OCI-LY7 (cell line): ENCODE results near the gene SEPTIN12. TPM values are rescaled to one million over a fixed set of nuclear protein-coding genes. Genes with fewer than 3 reads are reported as not detected.

Experiments
- BruUV-seq: library from RNA; stranded (reverse); fragments of 400-500 nt; replicated peaks from 2 replicates; lab custom pipeline; 2021; lab: Mats Ljungman, UMichigan
- CTCF ChIA-PET: fragments of 300-600 bp; sonication (Branson Sonifier 250); formaldehyde crosslinking; loops from one replicate; lab custom pipeline; 2022; ENCODE audit warnings: antibody characterized with exemption; ENCODE audit not compliant: unreplicated experiment; lab: Charles Lee
- POLR2A ChIA-PET: fragments of 300-600 bp; sonication (Branson Sonifier 250); formaldehyde crosslinking; loops from one replicate; lab custom pipeline; 2022; ENCODE audit warnings: antibody characterized with exemption; lab: Charles Lee
- DNase-seq: peaks from one replicate; pipeline ENCODE4 v3.0.0-alpha.2; 2015; ENCODE audit warnings: low spot score
- H2AFZ ChIP-seq: fragments of 200-600 bp; sonication (generic), shearing (Covaris generic); 2 replicates; pipeline ENCODE4 v1.6.1; 2014; ENCODE audit warnings: mild to moderate bottlenecking, antibody characterized with exemption, low read length, moderate library complexity
- H3K27ac ChIP-seq: fragments of 200-600 bp; sonication (generic); 2 replicates; pipeline ENCODE4 v1.5.1; 2014; ENCODE audit warnings: mixed run types, low read depth, mild to moderate bottlenecking, moderate library complexity, low read length, inconsistent platforms; ENCODE audit not compliant: poor library complexity, severe bottlenecking
- H3K36me3 ChIP-seq: fragments of 200-600 bp; sonication (generic); 2 replicates; pipeline ENCODE4 v1.6.1; 2014; ENCODE audit warnings: mild to moderate bottlenecking, antibody characterized with exemption, low read length, moderate library complexity, mixed read lengths; ENCODE audit not compliant: insufficient read depth
- H3K4me1 ChIP-seq: fragments of 200-600 bp; sonication (generic); 2 replicates; pipeline ENCODE4 v1.5.1; 2014; ENCODE audit warnings: mild to moderate bottlenecking, low read length; ENCODE audit not compliant: insufficient read depth, poor library complexity, severe bottlenecking
- H3K4me2 ChIP-seq: fragments of 200-600 bp; sonication (generic); 2 replicates; pipeline ENCODE4 v1.6.1; 2014; ENCODE audit warnings: mild to moderate bottlenecking, low read length
- H3K4me3 ChIP-seq: fragments of 200-600 bp; sonication (generic); 2 replicates; pipeline ENCODE4 v1.5.1; 2014; ENCODE audit warnings: mild to moderate bottlenecking, low read depth, low read length; ENCODE audit not compliant: poor library complexity, severe bottlenecking
- H3K79me2 ChIP-seq: fragments of 200-600 bp; sonication (generic); 2 replicates; pipeline ENCODE4 v1.6.1; 2016; ENCODE audit warnings: low read depth, mild to moderate bottlenecking, low read length, moderate library complexity, mixed read lengths; ENCODE audit not compliant: insufficient read depth
- H3K9me2 ChIP-seq: fragments of 200-600 bp; sonication (generic); 2 replicates; pipeline ENCODE4 v1.6.1; 2016; ENCODE audit warnings: mild to moderate bottlenecking, low read length, mixed read lengths; ENCODE audit not compliant: insufficient read depth
- H3K9me3 ChIP-seq: fragments of 200-600 bp; sonication (generic); 2 replicates; pipeline ENCODE4 v1.6.1; 2014; ENCODE audit warnings: mild to moderate bottlenecking, mixed run types, low read length, mixed read lengths
- H4K20me1 ChIP-seq: fragments of 200-600 bp; sonication (generic); 2 replicates; pipeline ENCODE4 v1.6.1; 2014; ENCODE audit warnings: mild to moderate bottlenecking, antibody characterized with exemption, low read length, moderate library complexity, mixed read lengths; ENCODE audit not compliant: insufficient read depth
- CTCF ChIP-seq: fragments of 200-600 bp; sonication (generic); conservative IDR thresholded peaks from 2 replicates; pipeline ENCODE4 v1.5.1; 2014; ENCODE audit warnings: mild to moderate bottlenecking, antibody characterized with exemption, low read length, moderate library complexity, mixed read lengths
- EZH2phosphoT487 ChIP-seq: fragments of 200-600 bp; sonication (generic); IDR thresholded peaks from 2 replicates; pipeline ENCODE4 v1.6.1; 2018; ENCODE audit warnings: low read depth, borderline replicate concordance, mild to moderate bottlenecking, mixed run types, antibody characterized with exemption, low read length, moderate library complexity, mixed read lengths
- intact Hi-C: fragments of 100-400 bp; cut with micrococcal nuclease; formaldehyde crosslinking; loops from one replicate; pipeline ENCODE4 v1.10.0; 2022; ENCODE audit not compliant: unreplicated experiment
- total RNA-seq, 2 experiments: library from RNA; depleted of rRNA in 1 of 2; stranded (reverse); fragments of >200 nt in 1 of 2; shearing (Covaris generic) in 1 of 2; gene quantifications; 2 replicates each; pipeline ENCODE4 v1.2.3, GENCODE V29; 2014 to 2022

Gene SEPTIN12
- total RNA-seq, 2 experiments from 2014 or later: not detected

- no peaks in the 10 kb centered on the region for H3K4me1 ChIP-seq
- H3K9me3 ChIP-seq: no peaks in the 10 kb centered on the region
- H4K20me1 ChIP-seq: no peaks in the 10 kb centered on the region
- no peak overlapping the region for H3K4me3 ChIP-seq
- no peak overlapping the region for H3K4me2 ChIP-seq
- no peaks in the 10 kb centered on the region for H3K36me3 ChIP-seq
- H3K27ac ChIP-seq: no peak overlapping the region
- BruUV-seq: no TSS peak
- intact Hi-C loops: no loop called here
- H3K79me2 ChIP-seq: no peaks in the 10 kb centered on the region
- no peak for DNase-seq
- CTCF ChIA-PET: no interaction called here
- no peaks in the 10 kb centered on the region for H3K9me2 ChIP-seq
- POLR2A ChIA-PET: no interaction called here
- H2AFZ ChIP-seq: no peak overlapping the region
- no peak for TF ChIP-seq EZH2phosphoT487
- TF ChIP-seq CTCF: no peak
These were observed 4.7 kb downstream of the SEPTIN12 start for GRCh38 chr16:4783251-4783950.

- Histone ChIP-seq H4K20me1 (no peaks in the 10 kb centered on the region), H3K36me3 (no peaks in the 10 kb centered on the region), H3K9me2 (no peaks in the 10 kb centered on the region), H2AFZ (no peak overlapping the region), H3K27ac (no peak overlapping the region), H3K4me2 (no peak overlapping the region), H3K4me1 (no peaks in the 10 kb centered on the region), H3K4me3 (no peak overlapping the region), H3K79me2 (no peaks in the 10 kb centered on the region), H3K9me3 (no peaks in the 10 kb centered on the region)
- no peak for TF ChIP-seq EZH2phosphoT487
- no peak for TF ChIP-seq CTCF
- CTCF ChIA-PET: no interaction called here
- BruUV-seq: no TSS peak
- intact Hi-C loops: no loop called here
- POLR2A ChIA-PET: interaction anchor here (0.6 kb wide), 1 partner anchor 8 kb away, joined by 3 read pairs; no protein-coding TSS in a partner anchor
- DNase-seq: no peak
These were observed 7.9 kb downstream of the SEPTIN12 start for GRCh38 chr16:4780235-4780634.

- no TSS peak for BruUV-seq
- no peak overlapping the region for H3K27ac ChIP-seq
- no peaks in the 10 kb centered on the region for H3K9me2 ChIP-seq
- TF ChIP-seq CTCF (no peak), EZH2phosphoT487 (no peak)
- H3K4me3 ChIP-seq: no peak overlapping the region
- H3K9me3 ChIP-seq: no peaks in the 10 kb centered on the region
- intact Hi-C loops: no loop called here
- no peaks in the 10 kb centered on the region for H3K79me2 ChIP-seq
- H4K20me1 ChIP-seq: no peaks in the 10 kb centered on the region
- no peaks in the 10 kb centered on the region for H3K36me3 ChIP-seq
- POLR2A ChIA-PET: no interaction called here
- CTCF ChIA-PET: no interaction called here
- H3K4me1 ChIP-seq: no peaks in the 10 kb centered on the region
- no peak overlapping the region for H3K4me2 ChIP-seq
- H2AFZ ChIP-seq: no peak overlapping the region
- DNase-seq: no peak
These were observed 10.1 kb downstream of the SEPTIN12 start for GRCh38 chr16:4778050-4778392.
